WTC11 (cell line): ENCODE measurements around the gene CAAP1. TPM values are rescaled to one million over a fixed set of nuclear protein-coding genes. Genes with fewer than 3 reads are reported as not detected.

Source experiments
- ATAC-seq: fragments of 200-7000 bp; cut with Tn5 transposase; 2 replicates; pipeline ENCODE4 v1.10.0; 2021; ENCODE audit warnings: mild to moderate bottlenecking, moderate library complexity
- CTCF ChIA-PET: fragments of 300-600 bp; sonication (Branson Sonifier 250); formaldehyde crosslinking; loops from one replicate; lab custom pipeline; 2021; ENCODE audit warnings: antibody characterized with exemption; lab: Charles Lee
- POLR2A ChIA-PET: fragments of 350-600 bp; sonication (Branson Sonifier 250); formaldehyde crosslinking; loops from one replicate; lab custom pipeline; 2021; ENCODE audit warnings: antibody characterized with exemption; lab: Charles Lee
- DNase-seq: peaks from one replicate; pipeline ENCODE4 v3.0.0; 2021; ENCODE audit warnings: low spot score
- H3K27ac Mint-ChIP-seq: 2 replicates; pipeline ENCODE4 v1.8.0; 2021; ENCODE audit warnings: mixed read lengths
- H3K27me3 Mint-ChIP-seq: 2 replicates; pipeline ENCODE4 v1.8.0; 2021; ENCODE audit warnings: low read depth, mild to moderate bottlenecking, moderate library complexity, mixed read lengths
- H3K36me3 Mint-ChIP-seq: 2 replicates; pipeline ENCODE4 v1.8.0; 2021; ENCODE audit warnings: mixed read lengths
- H3K4me1 Mint-ChIP-seq: 2 replicates; pipeline ENCODE4 v1.8.0; 2022; ENCODE audit warnings: mixed read lengths
- H3K4me3 Mint-ChIP-seq: 2 replicates; pipeline ENCODE4 v1.8.0; 2021; ENCODE audit warnings: mild to moderate bottlenecking, moderate library complexity, mixed read lengths
- H3K9me3 Mint-ChIP-seq: 2 replicates; pipeline ENCODE4 v1.8.0; 2021; ENCODE audit warnings: mixed read lengths
- ATF1 ChIP-seq: sonication (generic); formaldehyde crosslinking; IDR thresholded peaks from 2 replicates; pipeline ENCODE4 v1.8.1; 2023; ENCODE audit warnings: mild to moderate bottlenecking, moderate library complexity, missing genetic modification reagents
- ELF4 ChIP-seq: sonication (generic); formaldehyde crosslinking; IDR thresholded peaks from 2 replicates; pipeline ENCODE4 v1.8.1; 2022; ENCODE audit warnings: low read depth, mild to moderate bottlenecking, moderate library complexity, missing genetic modification reagents
- MYBL2 ChIP-seq: sonication (generic); formaldehyde crosslinking; IDR thresholded peaks from 2 replicates; pipeline ENCODE4 v1.8.1; 2023; ENCODE audit warnings: mild to moderate bottlenecking, moderate library complexity, missing genetic modification reagents
- NR2C2 ChIP-seq: sonication (generic); formaldehyde crosslinking; IDR thresholded peaks from 2 replicates; pipeline ENCODE4 v1.8.0; 2022; ENCODE audit warnings: mild to moderate bottlenecking, missing genetic modification reagents
- NR3C1 ChIP-seq: sonication (generic); formaldehyde crosslinking; conservative IDR thresholded peaks from 2 replicates; pipeline ENCODE4 v1.8.1; 2023; ENCODE audit warnings: low read depth, mild to moderate bottlenecking, missing genetic modification reagents
- OVOL2 ChIP-seq: fragments of 250-450 bp; sonication (Bioruptor Pico); IDR thresholded peaks from 2 replicates; pipeline ENCODE4 v1.9.0; 2021; ENCODE audit warnings: mild to moderate bottlenecking, borderline replicate concordance
- TEAD1 ChIP-seq: sonication (generic); formaldehyde crosslinking; IDR thresholded peaks from 2 replicates; pipeline ENCODE4 v1.8.0; 2022; ENCODE audit warnings: mild to moderate bottlenecking, missing genetic modification reagents
- ZNF396 ChIP-seq: fragments of 250-450 bp; sonication (Bioruptor Pico); IDR thresholded peaks from 2 replicates; pipeline ENCODE4 v1.8.0; 2021; ENCODE audit warnings: mild to moderate bottlenecking, moderate library complexity, borderline replicate concordance
- ZNF671 ChIP-seq: fragments of 250-450 bp; sonication (Bioruptor Pico); IDR thresholded peaks from 2 replicates; pipeline ENCODE4 v1.8.0; 2021; ENCODE audit warnings: mild to moderate bottlenecking
- total RNA-seq: library from RNA; stranded (reverse); gene quantifications from 3 replicates; pipeline ENCODE4 v1.2.3, GENCODE V29; 2021
- TF ChIP-seq, protein P1 (sequence below): fragments of 250-450 bp; sonication (Bioruptor Pico); IDR thresholded peaks from 2 replicates; pipeline ENCODE4 v1.9.0; 2021; ENCODE audit warnings: mild to moderate bottlenecking
- TF ChIP-seq, protein P2 (sequence below): sonication (generic); formaldehyde crosslinking; IDR thresholded peaks from 2 replicates; pipeline ENCODE4 v1.8.1; 2022; ENCODE audit warnings: mild to moderate bottlenecking, missing genetic modification reagents, moderate library complexity, borderline replicate concordance
- TF ChIP-seq, protein P3 (sequence below): fragments of 250-450 bp; sonication (Bioruptor Pico); IDR thresholded peaks from 2 replicates; pipeline ENCODE4 v1.9.0; 2021; ENCODE audit warnings: moderate library complexity, mild to moderate bottlenecking, inconsistent platforms, borderline replicate concordance
- TF ChIP-seq, protein P4 (sequence below): sonication (generic); formaldehyde crosslinking; conservative IDR thresholded peaks from 2 replicates; pipeline ENCODE4 v1.8.1; 2023; ENCODE audit warnings: mild to moderate bottlenecking, low read depth, missing genetic modification reagents, moderate library complexity
- TF ChIP-seq, protein P5 (sequence below): fragments of 250-450 bp; sonication (Bioruptor Pico); IDR thresholded peaks from 2 replicates; pipeline ENCODE4 v1.8.0; 2021; ENCODE audit warnings: mild to moderate bottlenecking
- TF ChIP-seq, protein P6 (sequence below): fragments of 250-450 bp; sonication (Bioruptor Pico); IDR thresholded peaks from 2 replicates; pipeline ENCODE4 v1.9.0; 2021; ENCODE audit warnings: mild to moderate bottlenecking, borderline replicate concordance
- TF ChIP-seq, protein P7 (sequence below): sonication (generic); formaldehyde crosslinking; IDR thresholded peaks from 2 replicates; pipeline ENCODE4 v1.8.0; 2023; ENCODE audit warnings: missing genetic modification reagents

Gene CAAP1
- total RNA-seq, 1 experiment from 2014 or later, result 45.4 TPM

DNA sequence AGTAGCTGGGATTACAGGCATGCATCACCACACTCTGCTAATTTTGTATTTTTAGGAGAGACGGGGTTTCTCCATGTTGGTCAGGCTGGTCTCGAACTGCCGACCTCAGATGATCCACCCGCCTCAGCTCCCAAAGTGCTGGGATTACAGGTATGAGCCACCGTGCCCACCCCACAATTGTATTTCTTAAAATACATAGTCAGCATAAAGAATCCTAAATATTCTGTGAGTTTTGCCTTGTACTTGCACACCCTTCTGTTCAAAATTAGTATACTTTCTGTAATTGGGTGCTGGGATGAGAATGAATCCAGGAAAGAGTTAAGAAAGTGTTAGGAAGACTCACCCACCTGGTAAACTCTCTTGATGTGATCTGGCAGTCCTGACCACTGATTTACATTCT, 101.3 kb downstream of the CAAP1 start:
- Mint-ChIP-seq H3K36me3 (peaks cover 12% of the 10 kb centered on the region), H3K9me3 (peaks cover 25% of the 10 kb centered on the region), H3K4me1 (peaks cover 27% of the 10 kb centered on the region), H3K4me3 (no peak overlapping the region), H3K27ac (no peak overlapping the region), H3K27me3 (peaks cover 11% of the 10 kb centered on the region)
- ATAC-seq, result no peak
- no peak for DNase-seq
- CTCF ChIA-PET, result no interaction called here
- no peak for TF ChIP-seq ZNF671 (CRISPR knock-in tag)
- TF ChIP-seq, protein P1, sequence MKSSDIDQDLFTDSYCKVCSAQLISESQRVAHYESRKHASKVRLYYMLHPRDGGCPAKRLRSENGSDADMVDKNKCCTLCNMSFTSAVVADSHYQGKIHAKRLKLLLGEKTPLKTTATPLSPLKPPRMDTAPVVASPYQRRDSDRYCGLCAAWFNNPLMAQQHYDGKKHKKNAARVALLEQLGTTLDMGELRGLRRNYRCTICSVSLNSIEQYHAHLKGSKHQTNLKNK (CRISPR knock-in tag), result no peak
- no peak for TF ChIP-seq MYBL2 (CRISPR knock-in tag)
- TF ChIP-seq, protein P2, sequence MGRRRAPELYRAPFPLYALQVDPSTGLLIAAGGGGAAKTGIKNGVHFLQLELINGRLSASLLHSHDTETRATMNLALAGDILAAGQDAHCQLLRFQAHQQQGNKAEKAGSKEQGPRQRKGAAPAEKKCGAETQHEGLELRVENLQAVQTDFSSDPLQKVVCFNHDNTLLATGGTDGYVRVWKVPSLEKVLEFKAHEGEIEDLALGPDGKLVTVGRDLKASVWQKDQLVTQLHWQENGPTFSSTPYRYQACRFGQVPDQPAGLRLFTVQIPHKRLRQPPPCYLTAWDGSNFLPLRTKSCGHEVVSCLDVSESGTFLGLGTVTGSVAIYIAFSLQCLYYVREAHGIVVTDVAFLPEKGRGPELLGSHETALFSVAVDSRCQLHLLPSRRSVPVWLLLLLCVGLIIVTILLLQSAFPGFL (CRISPR knock-in tag), result no peak
- TF ChIP-seq OVOL2, result no peak
- TF ChIP-seq NR2C2 (CRISPR knock-in tag), result no peak
- TF ChIP-seq ZNF396, result no peak
- no peak for TF ChIP-seq ELF4
- no peak for TF ChIP-seq ATF1 (CRISPR knock-in tag)
- TF ChIP-seq, protein P3, sequence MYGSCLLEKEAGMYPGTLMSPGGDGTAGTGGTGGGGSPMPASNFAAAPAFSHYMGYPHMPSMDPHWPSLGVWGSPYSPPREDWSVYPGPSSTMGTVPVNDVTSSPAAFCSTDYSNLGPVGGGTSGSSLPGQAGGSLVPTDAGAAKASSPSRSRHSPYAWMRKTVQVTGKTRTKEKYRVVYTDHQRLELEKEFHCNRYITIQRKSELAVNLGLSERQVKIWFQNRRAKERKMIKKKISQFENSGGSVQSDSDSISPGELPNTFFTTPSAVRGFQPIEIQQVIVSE (CRISPR knock-in tag), result no peak
- TF ChIP-seq TEAD1 (CRISPR knock-in tag), result no peak
- TF ChIP-seq, protein P4, sequence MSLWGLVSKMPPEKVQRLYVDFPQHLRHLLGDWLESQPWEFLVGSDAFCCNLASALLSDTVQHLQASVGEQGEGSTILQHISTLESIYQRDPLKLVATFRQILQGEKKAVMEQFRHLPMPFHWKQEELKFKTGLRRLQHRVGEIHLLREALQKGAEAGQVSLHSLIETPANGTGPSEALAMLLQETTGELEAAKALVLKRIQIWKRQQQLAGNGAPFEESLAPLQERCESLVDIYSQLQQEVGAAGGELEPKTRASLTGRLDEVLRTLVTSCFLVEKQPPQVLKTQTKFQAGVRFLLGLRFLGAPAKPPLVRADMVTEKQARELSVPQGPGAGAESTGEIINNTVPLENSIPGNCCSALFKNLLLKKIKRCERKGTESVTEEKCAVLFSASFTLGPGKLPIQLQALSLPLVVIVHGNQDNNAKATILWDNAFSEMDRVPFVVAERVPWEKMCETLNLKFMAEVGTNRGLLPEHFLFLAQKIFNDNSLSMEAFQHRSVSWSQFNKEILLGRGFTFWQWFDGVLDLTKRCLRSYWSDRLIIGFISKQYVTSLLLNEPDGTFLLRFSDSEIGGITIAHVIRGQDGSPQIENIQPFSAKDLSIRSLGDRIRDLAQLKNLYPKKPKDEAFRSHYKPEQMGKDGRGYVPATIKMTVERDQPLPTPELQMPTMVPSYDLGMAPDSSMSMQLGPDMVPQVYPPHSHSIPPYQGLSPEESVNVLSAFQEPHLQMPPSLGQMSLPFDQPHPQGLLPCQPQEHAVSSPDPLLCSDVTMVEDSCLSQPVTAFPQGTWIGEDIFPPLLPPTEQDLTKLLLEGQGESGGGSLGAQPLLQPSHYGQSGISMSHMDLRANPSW (CRISPR knock-in tag), result no peak
- no peak for TF ChIP-seq NR3C1
- TF ChIP-seq, protein P5, sequence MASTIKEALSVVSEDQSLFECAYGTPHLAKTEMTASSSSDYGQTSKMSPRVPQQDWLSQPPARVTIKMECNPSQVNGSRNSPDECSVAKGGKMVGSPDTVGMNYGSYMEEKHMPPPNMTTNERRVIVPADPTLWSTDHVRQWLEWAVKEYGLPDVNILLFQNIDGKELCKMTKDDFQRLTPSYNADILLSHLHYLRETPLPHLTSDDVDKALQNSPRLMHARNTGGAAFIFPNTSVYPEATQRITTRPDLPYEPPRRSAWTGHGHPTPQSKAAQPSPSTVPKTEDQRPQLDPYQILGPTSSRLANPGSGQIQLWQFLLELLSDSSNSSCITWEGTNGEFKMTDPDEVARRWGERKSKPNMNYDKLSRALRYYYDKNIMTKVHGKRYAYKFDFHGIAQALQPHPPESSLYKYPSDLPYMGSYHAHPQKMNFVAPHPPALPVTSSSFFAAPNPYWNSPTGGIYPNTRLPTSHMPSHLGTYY (CRISPR knock-in tag), result no peak
- TF ChIP-seq, protein P6, sequence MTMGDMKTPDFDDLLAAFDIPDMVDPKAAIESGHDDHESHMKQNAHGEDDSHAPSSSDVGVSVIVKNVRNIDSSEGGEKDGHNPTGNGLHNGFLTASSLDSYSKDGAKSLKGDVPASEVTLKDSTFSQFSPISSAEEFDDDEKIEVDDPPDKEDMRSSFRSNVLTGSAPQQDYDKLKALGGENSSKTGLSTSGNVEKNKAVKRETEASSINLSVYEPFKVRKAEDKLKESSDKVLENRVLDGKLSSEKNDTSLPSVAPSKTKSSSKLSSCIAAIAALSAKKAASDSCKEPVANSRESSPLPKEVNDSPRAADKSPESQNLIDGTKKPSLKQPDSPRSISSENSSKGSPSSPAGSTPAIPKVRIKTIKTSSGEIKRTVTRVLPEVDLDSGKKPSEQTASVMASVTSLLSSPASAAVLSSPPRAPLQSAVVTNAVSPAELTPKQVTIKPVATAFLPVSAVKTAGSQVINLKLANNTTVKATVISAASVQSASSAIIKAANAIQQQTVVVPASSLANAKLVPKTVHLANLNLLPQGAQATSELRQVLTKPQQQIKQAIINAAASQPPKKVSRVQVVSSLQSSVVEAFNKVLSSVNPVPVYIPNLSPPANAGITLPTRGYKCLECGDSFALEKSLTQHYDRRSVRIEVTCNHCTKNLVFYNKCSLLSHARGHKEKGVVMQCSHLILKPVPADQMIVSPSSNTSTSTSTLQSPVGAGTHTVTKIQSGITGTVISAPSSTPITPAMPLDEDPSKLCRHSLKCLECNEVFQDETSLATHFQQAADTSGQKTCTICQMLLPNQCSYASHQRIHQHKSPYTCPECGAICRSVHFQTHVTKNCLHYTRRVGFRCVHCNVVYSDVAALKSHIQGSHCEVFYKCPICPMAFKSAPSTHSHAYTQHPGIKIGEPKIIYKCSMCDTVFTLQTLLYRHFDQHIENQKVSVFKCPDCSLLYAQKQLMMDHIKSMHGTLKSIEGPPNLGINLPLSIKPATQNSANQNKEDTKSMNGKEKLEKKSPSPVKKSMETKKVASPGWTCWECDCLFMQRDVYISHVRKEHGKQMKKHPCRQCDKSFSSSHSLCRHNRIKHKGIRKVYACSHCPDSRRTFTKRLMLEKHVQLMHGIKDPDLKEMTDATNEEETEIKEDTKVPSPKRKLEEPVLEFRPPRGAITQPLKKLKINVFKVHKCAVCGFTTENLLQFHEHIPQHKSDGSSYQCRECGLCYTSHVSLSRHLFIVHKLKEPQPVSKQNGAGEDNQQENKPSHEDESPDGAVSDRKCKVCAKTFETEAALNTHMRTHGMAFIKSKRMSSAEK (CRISPR knock-in tag), result no peak
- TF ChIP-seq, protein P7, sequence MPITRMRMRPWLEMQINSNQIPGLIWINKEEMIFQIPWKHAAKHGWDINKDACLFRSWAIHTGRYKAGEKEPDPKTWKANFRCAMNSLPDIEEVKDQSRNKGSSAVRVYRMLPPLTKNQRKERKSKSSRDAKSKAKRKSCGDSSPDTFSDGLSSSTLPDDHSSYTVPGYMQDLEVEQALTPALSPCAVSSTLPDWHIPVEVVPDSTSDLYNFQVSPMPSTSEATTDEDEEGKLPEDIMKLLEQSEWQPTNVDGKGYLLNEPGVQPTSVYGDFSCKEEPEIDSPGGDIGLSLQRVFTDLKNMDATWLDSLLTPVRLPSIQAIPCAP (CRISPR knock-in tag), result no peak
- POLR2A ChIA-PET, result no interaction called here

Other genes with a start within 250 kb of the CAAP1 start
- gene PLAA, start 54.4 kb upstream of the CAAP1 start, total RNA-seq, result 48.8 to 56.1 TPM (median 50.5 TPM) in 3 replicates
- 15.2 to 21.6 TPM (median 17.3 TPM) in 3 replicates for gene IFT74, start 63.6 kb upstream of the CAAP1 start, total RNA-seq
- not detected in 3 replicates for gene LRRC19, start 112.9 kb upstream of the CAAP1 start, total RNA-seq
- 2.5 to 3.1 TPM (median 2.5 TPM) in 3 replicates for gene TEK, start 216.4 kb upstream of the CAAP1 start, total RNA-seq